LNCaP clone FGC (cell line): ENCODE measurements around the gene SORL1.

Experiments
- DNase-seq: peaks from one replicate; pipeline ENCODE4 v3.0.0-alpha.2; 2011; ENCODE audit warnings: low read depth
- H3K4me3 ChIP-seq: 2 replicates; pipeline ENCODE4 v1.5.1; 2011; ENCODE audit warnings: mild to moderate bottlenecking, low read depth, low read length, control low read depth
- TF ChIP-seq, protein P1 (sequence below): IDR thresholded peaks from 2 replicates; pipeline ENCODE4 v1.5.1; 2012; ENCODE audit warnings: mild to moderate bottlenecking; ENCODE audit not compliant: control insufficient read depth, insufficient read depth; ENCODE audit errors: extremely low read depth

Gene SORL1

DNA sequence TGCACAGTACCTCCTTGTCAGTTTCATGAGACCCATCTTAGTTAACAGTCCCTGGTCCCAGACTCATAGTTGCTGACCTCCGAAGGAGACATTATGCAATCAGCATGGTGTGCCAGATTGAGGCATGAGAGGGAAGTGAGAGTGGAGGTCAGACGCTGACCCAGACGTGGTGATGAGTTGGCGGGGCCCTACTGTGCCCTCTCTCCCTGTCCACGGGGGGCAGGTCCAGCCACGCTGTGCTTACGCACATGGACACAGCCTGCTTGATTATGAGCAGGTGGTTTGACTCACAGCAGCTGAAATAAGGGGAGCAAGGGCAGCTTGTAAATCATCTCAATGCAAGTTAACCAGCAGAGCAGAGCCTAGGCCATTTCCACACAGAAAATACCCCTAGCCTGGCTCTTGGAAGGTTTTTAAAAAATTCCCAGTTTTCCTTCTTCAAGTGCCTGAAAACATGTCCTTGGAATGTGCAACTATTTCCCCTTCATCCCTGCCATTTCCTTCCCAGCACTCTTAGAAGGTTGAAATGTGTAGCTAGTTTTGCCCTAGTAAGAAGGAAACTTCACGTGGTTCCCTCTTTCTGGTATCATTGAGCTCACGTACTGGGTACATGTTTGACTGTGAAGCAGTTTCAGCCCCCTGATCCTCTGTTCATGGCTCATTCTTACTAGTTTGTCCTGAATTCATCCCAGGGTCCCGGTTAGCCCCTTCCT, 123.3 kb downstream of the SORL1 start:
- no peak overlapping the region for H3K4me3 ChIP-seq
- no peak for DNase-seq
- TF ChIP-seq, protein P1, sequence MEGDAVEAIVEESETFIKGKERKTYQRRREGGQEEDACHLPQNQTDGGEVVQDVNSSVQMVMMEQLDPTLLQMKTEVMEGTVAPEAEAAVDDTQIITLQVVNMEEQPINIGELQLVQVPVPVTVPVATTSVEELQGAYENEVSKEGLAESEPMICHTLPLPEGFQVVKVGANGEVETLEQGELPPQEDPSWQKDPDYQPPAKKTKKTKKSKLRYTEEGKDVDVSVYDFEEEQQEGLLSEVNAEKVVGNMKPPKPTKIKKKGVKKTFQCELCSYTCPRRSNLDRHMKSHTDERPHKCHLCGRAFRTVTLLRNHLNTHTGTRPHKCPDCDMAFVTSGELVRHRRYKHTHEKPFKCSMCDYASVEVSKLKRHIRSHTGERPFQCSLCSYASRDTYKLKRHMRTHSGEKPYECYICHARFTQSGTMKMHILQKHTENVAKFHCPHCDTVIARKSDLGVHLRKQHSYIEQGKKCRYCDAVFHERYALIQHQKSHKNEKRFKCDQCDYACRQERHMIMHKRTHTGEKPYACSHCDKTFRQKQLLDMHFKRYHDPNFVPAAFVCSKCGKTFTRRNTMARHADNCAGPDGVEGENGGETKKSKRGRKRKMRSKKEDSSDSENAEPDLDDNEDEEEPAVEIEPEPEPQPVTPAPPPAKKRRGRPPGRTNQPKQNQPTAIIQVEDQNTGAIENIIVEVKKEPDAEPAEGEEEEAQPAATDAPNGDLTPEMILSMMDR = no peak

DNA sequence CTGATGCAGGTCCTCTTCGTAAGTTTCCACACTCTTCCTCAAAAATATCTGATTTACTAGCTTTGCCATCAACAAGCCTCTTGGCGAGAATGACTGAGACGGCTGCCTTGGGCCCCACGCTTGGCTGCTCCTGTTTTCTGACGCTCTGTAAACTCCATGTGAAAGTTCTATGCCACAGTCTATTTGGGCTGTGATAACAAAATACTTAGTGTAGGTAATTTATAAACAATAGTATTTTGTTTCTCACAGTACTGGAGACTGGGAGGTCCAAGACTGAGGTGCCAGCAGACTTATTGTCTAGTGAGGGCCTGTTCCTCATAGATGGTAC, 123.8 kb downstream of the SORL1 start:
- H3K4me3 ChIP-seq = no peak overlapping the region
- DNase-seq = no peak
- TF ChIP-seq, protein P1 = no peak

DNA sequence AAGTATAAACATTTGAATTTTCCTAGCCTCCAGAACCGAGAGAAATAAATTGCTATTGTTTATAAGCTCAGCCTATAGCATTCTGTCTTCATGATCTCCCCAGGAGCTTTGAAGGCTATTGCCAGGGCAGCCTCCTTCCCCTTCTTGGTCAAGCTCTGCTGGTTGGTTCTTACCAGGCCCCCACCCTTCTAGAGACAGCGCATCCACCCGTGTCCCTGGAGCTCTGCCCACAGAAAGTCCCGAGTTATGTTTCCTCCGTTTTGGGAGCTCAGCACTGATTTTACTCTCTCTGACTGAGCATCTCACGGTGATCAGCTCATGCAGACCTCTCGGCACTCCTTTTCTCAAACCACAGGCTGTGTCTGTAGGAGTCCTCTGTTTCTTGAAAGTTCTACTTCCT, 124.4 kb downstream of the SORL1 start:
- TF ChIP-seq, protein P1 = no peak
- no peak for DNase-seq
- H3K4me3 ChIP-seq = no peak overlapping the region

DNA sequence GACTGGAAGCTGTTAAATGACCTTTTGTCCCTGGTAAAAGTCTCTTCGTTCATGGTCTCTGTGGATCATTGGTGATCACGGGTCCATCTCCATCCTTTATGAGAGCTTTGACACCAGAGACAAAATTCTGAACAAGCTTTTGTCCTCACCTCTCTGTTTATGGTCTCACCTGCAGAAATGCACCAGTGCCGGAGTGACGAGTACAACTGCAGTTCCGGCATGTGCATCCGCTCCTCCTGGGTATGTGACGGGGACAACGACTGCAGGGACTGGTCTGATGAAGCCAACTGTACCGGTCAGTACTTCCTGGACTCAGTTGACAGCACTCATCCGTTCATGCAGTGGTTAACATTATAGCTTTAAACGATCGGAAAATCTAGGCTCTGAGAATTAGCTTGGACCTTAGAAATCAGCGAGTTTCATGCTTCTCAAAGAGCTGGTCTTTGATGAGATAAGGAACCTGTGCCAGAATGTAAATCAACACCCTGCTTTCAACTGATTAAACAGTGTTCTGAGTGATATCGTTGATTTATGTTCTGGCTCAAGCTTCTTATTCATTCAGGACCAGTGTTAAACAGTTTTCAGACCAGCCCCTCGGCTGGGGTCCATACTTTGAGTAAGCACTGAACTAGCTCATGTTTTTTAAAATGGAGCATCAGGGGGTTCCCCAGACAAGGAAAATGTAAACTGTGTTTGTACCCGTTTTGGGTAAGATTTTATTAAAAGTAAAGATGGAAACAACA, 125.2 kb downstream of the SORL1 start:
- DNase-seq = no peak
- H3K4me3 ChIP-seq = no peak overlapping the region
- TF ChIP-seq, protein P1 = no peak

DNA sequence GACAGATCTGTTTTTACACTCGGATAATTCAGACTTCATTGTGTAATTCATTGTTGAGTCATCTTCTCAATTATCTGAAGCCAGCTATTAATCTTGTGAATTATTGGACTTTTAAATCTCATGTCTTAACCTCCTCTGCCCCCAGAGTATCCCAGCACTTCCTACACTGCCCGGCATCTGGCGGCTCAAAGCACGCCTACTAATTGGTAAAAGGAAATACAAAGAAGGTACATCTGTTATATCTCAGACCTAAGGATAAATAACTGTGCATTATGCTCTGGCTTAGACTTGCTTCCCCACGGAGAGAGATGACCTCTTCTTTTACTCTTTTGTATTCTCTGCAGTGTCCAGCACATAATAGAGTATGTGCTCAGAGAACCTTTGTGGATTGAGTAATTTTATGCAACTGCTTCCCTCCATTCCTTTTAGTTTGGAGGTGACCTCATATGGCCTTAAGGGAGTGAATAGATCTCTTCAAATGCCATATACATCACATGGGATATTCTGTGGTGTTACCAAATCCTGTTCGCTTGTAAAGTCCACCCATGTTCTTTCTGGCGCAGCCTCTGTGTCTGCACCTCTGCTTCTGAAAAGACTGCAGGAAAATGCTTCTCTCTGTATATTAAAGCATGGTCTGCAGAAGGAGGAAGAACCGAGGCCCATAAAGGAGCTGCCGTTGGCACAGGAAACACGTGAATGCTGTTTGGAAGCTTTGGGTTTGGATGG, 126.3 kb downstream of the SORL1 start:
- TF ChIP-seq, protein P1 = no peak
- DNase-seq = no peak
- H3K4me3 ChIP-seq = no peak overlapping the region

DNA sequence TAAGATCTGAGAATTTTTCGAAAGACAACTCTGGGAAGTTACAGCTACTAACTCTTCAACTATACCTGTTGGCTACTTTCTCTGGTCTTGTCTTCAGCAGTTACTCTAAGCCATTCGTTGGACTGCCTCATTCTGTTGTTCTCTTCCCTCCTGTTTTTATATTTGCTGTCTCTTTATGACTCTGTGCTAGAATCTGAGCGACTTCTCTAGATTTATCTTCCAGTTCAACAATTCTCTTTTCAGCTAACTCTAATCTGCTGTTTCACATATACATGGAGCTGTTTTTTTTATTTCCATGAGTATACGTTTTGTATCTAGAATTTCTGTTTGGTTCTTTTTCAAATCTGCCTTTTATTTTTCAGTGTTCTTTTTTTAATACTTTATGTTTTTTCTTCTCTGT, 128.0 kb downstream of the SORL1 start:
- TF ChIP-seq, protein P1 = no peak

More for the DNA sequence above, 128.0 kb downstream of the SORL1 start:
- DNase-seq = no peak
- H3K4me3 ChIP-seq = no peak overlapping the region
